ENCODE measurements around the gene CYP27B1.
A peak's percentile ranks its signal among the peaks of the same experiment; 100 is the strongest.
"Not testable (repeated sequence)": the region's sequence is repeated elsewhere in the genome, so short reads cannot be mapped to it uniquely, and the experiment has no call there.

CYP27B1 gene

DNA sequence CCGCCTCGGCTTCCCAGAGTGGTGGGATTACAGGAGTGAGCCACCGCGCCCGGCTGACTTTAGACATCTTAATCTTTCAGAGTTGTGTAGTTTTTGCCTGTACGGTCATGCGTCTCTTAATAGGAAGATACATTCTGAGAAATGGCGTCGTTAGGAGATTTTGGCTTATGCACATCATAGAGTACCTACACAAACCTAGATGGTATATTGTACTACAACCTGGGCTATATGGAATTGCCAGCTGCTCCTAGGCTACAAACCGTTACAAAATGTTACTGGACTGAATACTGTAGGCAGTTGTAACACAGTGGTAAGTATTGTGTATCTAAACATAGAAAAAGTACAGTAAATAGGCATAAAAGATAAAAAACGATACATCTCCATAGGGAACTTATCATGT lies 17.0 kb upstream of the CYP27B1 start:
- no peak for DNase-seq (ENCODE audit: low read depth, low spot score)

DNA sequence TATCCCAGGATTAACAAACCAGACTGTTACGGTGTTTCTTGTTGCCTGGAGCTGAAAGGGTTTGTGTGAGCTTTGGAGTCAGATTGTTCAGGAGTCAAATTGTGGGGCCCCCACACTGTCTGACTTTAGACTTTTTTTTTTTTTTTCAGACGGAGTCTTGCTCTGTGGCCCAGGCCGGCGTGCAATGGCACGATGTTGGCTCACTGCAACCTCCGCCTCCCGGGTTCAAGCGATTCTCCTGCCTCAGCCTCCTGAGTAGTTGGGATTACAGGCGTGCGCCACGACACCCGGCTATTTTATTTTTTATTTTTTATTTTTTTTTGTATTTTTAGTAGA lies 16.6 kb upstream of the CYP27B1 start:
- DNase-seq (ENCODE audit: low read depth, low spot score): no peak

- peak; percentile 76 for DNase-seq (ENCODE audit: low read depth, low spot score)
These were observed 16.0 kb upstream of the CYP27B1 start, which contains the start of gene TSFM for GRCh38 chr12:57782608-57783465. Gene TSFM, plus strand, starts transcription at chr12:57782787. Its CDS starts 15 bp downstream, at chr12:57782802.

DNA sequence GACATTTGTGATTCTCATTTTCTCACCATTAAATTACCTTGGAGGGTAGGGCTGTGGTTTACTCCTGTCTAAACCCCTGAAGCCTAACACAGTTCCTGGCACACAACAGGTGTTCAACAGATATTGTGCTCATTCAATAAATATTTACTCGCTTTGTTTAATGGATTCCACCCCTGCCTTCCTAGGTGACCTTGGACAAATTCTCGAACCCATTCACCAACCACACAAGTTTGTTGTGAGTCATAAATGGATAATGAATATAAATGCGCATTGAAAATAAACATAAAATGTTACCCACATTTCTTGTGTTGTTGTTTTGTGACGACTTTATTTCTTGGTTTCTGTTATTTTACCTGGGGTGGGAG lies 15.3 kb upstream of the CYP27B1 start:
- DNase-seq (ENCODE audit: low read depth, low spot score): no peak

DNA sequence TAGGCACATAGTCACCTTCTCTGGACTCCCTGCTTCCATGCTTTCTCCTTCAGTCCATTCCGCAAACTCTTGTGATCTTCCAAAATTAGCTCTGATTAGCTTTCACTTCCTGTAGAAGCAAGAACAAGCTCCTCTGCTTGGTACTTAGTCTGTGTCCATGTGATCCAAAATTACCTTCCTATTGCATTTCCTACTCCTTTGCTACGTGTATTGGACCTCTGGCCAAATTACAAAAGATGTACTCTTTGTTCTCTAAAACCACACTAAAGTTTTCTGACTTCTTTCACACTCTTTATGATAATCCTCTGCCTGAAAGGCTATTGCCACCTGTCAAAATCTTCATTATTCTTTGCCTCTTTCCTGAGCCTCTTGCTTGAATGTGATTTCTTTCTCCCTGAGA lies 14.9 kb upstream of the CYP27B1 start:
- DNase-seq (ENCODE audit: low read depth, low spot score): no peak

DNA sequence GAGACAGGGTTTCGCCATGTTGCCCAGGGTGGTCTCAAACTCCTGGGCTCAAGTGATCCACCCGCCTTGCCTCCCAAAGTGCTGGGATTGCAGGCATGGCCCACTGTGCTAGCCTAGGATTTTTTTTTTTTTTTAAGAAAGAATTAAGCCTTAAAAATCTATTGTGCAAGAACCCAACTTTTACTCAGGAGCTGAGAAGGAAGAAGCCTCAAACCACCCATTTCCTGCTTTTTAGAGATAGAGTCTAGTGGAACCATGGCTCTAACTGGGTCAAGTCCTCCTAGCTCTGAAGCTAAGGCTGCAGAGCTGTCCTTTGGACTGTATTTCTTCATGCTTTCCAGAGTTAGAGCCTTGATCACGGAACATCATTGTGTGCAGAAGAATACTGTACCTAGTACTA lies 14.4 kb upstream of the CYP27B1 start:
- DNase-seq (ENCODE audit: low read depth, low spot score): no peak

- no peak for DNase-seq (ENCODE audit: low read depth, low spot score)
These were observed 13.5 kb upstream of the CYP27B1 start for GRCh38 chr12:57780284-57780897.

GRCh38 chr12:57779736-57780135 lies 12.9 kb upstream of the CYP27B1 start:
- DNase-seq (ENCODE audit: low read depth, low spot score): no peak

DNA sequence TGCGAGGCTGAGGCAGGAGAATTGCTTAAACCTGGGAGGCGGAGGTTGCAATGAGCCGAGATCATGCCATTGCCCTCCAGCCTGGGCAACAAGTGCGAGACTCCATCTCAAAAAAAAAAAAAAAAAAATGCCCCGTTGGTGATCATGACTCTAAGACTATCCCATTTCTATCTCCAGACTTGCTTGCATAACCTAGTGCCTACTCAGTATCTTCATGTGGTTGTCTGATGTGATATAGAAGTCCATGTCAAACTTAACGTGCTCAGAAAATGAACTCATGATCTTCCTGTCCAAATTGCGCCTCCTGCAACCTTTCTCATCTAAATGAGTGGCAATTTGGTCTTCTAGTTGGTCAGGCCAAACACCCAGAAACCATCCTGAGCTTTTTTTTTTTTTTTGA lies 11.0 kb upstream of the CYP27B1 start:
- no peak for DNase-seq (ENCODE audit: low read depth, low spot score)

DNA sequence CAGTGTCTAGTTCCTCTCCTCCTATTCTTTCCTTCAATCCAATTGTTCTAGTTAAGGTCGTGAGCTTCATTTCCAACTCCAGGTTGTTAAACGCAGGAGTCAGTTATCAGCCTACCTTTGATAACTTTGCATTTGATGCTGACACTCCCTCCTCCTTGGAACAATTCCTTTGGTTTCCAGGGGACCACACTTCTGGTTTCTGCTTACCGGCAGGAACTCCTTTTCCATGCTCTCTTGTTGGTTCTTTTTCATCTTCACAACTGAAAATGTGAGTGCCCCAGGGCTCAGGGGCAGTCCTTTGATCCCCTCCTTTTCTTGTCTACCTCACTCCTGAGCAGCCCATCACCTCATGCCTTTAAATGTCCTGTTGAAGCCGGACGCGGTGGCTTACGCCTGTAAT lies 10.5 kb upstream of the CYP27B1 start:
- no peak for DNase-seq (ENCODE audit: low read depth, low spot score)

DNA sequence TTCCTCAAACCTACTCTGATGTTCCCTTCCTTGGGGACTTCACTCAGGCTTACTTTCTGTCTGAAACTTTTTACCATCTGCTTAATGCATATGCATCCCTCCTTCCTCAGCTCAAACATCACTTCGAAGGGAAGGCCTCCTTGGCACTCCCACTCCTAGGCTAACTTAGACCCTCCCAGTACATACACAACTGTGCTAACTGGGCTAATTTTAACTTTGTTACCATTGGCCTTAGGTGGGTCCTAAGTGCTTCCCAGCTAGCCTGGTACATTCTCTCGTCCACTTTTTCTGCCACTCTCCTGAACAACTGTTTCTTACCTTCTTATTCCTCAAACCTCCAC lies 9.3 kb upstream of the CYP27B1 start:
- no peak for DNase-seq (ENCODE audit: low read depth, low spot score)

- DNase-seq (ENCODE audit: low read depth, low spot score): no peak
These were observed 8.8 kb upstream of the CYP27B1 start for GRCh38 chr12:57775563-57776246.

DNA sequence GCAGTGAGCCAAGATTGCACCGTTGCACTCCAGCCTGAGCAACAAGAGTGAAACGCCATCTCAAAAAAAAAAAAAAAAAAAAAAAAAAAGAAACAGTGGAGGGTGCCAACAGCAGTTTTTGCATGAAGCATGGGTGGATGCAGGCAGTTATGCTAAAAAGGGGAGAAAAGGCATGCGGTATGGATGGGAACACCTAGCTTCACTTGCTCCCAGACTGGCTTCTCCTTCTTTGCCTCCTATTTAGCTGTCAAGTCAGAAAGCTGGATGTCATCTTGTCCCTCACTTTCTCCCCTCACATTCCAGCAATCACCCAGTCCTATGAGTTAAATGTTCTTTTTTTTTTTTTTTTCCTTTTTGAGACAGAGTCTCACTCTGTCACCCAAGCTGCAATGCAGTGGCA lies 8.2 kb upstream of the CYP27B1 start:
- no peak for DNase-seq (ENCODE audit: low read depth, low spot score)

DNA sequence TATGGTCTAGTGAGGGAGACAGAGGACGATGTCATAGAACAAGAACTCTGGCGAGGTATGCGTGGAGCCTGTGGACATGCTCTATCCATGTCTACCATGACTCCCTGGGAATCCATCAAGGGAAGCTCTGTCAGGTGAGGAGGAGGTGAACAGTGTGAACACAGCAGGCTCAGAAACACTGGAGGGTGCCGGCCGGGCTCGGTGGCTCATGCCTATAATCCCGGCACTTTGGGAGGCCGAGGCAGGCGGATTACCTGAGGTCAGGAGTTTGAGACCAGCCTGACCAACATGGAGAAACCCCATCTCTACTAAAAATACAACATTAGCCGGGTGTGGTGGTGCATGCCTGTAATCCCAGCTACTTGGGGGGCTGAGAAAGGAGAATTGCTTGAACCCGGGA lies 7.8 kb upstream of the CYP27B1 start:
- DNase-seq (ENCODE audit: low read depth, low spot score): not testable (repeated sequence)

- DNase-seq (ENCODE audit: low read depth, low spot score): no peak
These were observed 5.8 kb upstream of the CYP27B1 start, which contains the start of gene EEF1AKMT3 for GRCh38 chr12:57772429-57773322. Gene EEF1AKMT3, plus strand, starts transcription at chr12:57772614. Its CDS starts 111 bp downstream, at chr12:57772725.

DNA sequence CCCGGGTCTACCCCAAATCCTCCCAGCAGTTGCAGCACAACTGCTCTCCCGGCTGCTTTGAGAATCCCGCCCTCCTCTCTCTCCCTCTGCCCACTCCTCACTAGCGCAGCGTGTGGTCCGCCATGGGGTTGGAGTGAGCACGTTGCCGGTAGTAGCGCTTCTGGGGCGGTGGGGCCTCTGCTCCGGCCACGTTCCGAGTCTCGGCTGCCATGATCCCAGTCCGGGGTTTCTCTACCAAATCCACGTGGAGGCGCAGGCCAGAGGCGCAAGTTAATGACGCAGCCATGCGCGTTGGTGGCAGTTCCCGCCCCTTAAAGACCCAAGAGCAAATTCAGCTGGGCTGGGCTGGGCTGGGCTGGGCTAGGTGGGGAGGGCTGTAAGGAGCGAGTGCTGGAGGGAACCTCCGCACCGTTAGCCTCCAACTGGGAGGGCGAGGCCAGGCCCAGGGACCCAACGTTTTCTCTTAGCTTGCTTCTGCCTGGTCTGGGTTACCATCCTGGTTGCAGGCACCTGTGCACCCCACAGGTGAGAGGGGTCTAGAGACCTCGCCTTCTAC lies 5.1 kb upstream of the CYP27B1 start, which contains the start of gene METTL1:
Gene METTL1, minus strand, starts transcription at position 233 of the 556 bp plus-strand sequence. Its CDS starts 22 bp downstream, at position 211.
- peak; percentile 92 for DNase-seq (ENCODE audit: low read depth, low spot score)

DNA sequence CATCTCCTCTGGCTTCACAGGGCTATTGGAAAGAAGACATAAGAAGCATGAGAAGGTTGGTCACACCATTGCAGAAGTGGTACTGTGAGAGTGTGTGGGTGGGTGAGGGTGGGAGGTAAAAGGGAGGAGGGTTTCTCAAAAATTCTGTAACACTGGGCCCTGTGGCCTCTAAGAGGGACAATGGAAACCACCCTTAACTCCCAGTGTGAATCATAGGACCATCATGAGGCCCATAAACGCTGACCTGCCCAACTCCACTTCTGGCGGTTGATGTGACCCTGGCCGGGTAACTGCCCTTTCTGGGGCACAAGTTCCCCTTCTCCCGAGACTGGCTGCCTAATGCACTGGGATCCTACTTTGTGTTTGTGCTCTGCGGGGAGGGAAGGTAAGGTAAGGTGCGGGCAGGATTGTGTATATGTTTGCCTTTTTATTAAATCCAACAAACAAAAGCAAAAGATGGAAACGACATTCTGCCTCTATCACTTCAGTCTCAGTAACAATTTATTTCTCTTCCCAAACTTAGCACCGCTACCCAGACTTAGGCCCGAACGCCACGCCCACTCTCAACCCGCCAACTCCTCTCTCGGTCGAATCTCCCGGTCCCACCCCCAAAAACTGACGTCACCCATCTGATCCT lies 4.5 kb upstream of the CYP27B1 start:
- peak; percentile 69 for DNase-seq (ENCODE audit: low read depth, low spot score)

- no peak for DNase-seq (ENCODE audit: low read depth, low spot score)
These were observed 3.9 kb upstream of the CYP27B1 start for GRCh38 chr12:57770734-57771133.

DNA sequence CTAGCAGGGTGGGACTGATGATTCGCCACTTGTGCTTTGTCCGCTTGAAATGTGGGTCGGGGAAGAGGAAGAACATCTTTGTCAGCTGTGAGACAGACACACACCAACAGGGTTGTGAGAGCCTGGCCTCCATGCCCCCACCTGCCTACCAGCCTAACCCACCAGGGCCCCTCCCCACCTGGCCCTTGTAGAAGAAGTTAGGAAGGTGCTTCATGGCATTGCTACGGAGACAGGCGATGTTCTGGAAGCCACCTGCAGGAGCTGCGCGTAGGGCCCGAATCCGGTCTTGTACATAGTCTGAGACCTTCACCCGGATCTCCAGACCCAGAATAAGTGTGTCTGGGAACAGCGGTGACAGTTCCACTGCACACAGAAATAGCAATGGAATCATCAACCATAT lies 2.7 kb upstream of the CYP27B1 start:
- DNase-seq (ENCODE audit: low read depth, low spot score): no peak

DNA sequence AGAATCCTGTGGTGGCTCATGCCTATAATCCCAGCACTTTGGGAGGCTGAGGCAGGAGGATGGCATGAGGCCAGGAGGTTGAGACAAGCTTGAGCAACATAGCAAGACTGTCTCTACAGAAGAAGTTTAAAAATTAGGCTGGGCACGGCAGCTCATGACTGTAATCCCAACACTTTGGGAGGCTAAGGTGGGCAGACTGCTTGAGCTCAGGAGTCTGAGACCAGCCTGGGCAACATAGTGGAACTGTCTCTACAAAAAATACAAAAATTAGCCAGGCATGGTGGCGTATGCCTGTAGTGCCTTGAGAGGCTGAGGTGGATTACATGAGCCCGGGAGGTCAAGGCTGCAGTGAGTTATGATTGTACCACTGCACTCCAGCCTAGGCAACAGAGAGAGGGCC lies 998 bp upstream of the CYP27B1 start:
- no peak for DNase-seq (ENCODE audit: low read depth, low spot score)

DNA sequence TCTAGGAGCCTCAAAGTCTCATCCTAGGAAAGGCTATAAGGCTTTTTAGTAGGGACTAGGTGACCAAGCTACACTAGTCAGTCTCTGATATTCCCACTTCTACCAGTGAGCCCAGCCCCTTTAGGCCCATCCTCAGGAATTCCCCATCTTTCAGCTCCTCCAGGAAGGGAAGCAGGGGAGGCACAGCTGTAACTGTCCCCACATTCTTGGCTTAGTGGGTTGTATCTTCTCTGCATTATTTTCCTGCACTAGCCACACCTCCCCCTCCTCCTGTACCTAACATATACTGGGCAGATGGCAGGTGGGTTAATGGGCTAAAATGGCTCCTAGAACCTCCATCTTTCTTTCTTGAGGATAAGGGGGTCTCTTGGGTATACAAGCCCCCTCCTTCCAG lies 424 bp upstream of the CYP27B1 start:
- no peak for DNase-seq (ENCODE audit: low read depth, low spot score)
